Activated effector memory CD4-positive, alpha-beta T cell treated with Interleukin-2 at 50 U/mL for 16 hours (primary cell): ENCODE results near the gene GPR132.

ENCODE experiments used
- DNase-seq: peaks from one replicate; pipeline ENCODE4 v3.0.0-alpha.2; 2020

GPR132 gene

GRCh38 chr14:105015905-105016304 lies 49.3 kb downstream of the GPR132 start:
- no peak for DNase-seq

GRCh38 chr14:105015242-105015641 lies 50.0 kb downstream of the GPR132 start:
- DNase-seq: no peak

- DNase-seq: no peak
Measured at GRCh38 chr14:105014631-105015030, 50.6 kb downstream of the GPR132 start.

- no peak for DNase-seq
Measured at GRCh38 chr14:105014032-105014431, 51.2 kb downstream of the GPR132 start.

- DNase-seq: no peak
Measured at GRCh38 chr14:105013150-105013785, 52.0 kb downstream of the GPR132 start.

GRCh38 chr14:105012171-105012985 lies 52.9 kb downstream of the GPR132 start:
- no peak for DNase-seq

- no peak for DNase-seq
Measured at GRCh38 chr14:105011312-105011990, 53.8 kb downstream of the GPR132 start.

- no peak for DNase-seq
Measured at GRCh38 chr14:105010891-105011291, 54.3 kb downstream of the GPR132 start.

- DNase-seq: no peak
Measured at GRCh38 chr14:105010106-105010505, 55.1 kb downstream of the GPR132 start.

GRCh38 chr14:105007593-105008264 lies 57.5 kb downstream of the GPR132 start:
- no peak for DNase-seq

GRCh38 chr14:105006831-105007592 lies 58.2 kb downstream of the GPR132 start:
- DNase-seq: no peak

- DNase-seq: no peak
Measured at GRCh38 chr14:105005929-105006830, 59.0 kb downstream of the GPR132 start.

GRCh38 chr14:105005329-105005928 lies 59.8 kb downstream of the GPR132 start:
- DNase-seq: no peak
